Ovary (tissue), 3 donors: ENCODE data around the gene ACE.

Experiments
- CTCF ChIP-seq, 3 donors: fragments of 450-650 bp in 2 of 3; fragments of 200-600 bp in 1 of 3; IDR thresholded peaks; one replicate each; pipeline versions ENCODE4 v1.5.1 to v1.8.0; 2016 to 2022; ENCODE audit warnings: antibody characterized with exemption in 3 of 3, mild to moderate bottlenecking in 1 of 3
- EP300 ChIP-seq: sonication (generic); formaldehyde crosslinking; IDR thresholded peaks from one replicate; pipeline ENCODE4 v1.6.1; 2017; ENCODE audit warnings: antibody characterized with exemption
- POLR2A ChIP-seq: fragments of 450-650 bp; IDR thresholded peaks from one replicate; pipeline ENCODE4 v1.6.1; 2017; ENCODE audit warnings: antibody characterized with exemption, mild to moderate bottlenecking, moderate library complexity
- donor health status: DM: no; HTN: no; CAD: no.

- no peak for TF ChIP-seq CTCF (IDR thresholded peaks at IDR 0.05)
- no peak for TF ChIP-seq EP300
- no peak for TF ChIP-seq POLR2A
These were observed 46.6 kb upstream of the ACE start for GRCh38 chr17:63430223-63430622.
